Suprapubic skin (tissue), 4 donors: ENCODE results near the gene GSN. TPM values are rescaled to one million over a fixed set of nuclear protein-coding genes. Genes with fewer than 3 reads are reported as not detected.

ENCODE experiments used
- DNase-seq, 2 donors: peaks; one replicate each; pipeline ENCODE4 v3.0.0-alpha.2; 2019; ENCODE audit warnings: low spot score in 2 of 2
- H3K27ac ChIP-seq: fragments of 200-600 bp; sonication (generic); one replicate; pipeline ENCODE4 v1.5.1; 2019
- H3K27me3 ChIP-seq: fragments of 200-600 bp; sonication (generic); one replicate; pipeline ENCODE4 v1.5.1; 2019
- H3K36me3 ChIP-seq: fragments of 200-600 bp; sonication (generic); one replicate; pipeline ENCODE4 v1.5.1; 2019
- H3K4me1 ChIP-seq: fragments of 200-600 bp; sonication (generic); one replicate; pipeline ENCODE4 v1.5.1; 2019
- H3K4me3 ChIP-seq: fragments of 200-600 bp; sonication (generic); one replicate; pipeline ENCODE4 v1.5.1; 2019; ENCODE audit warnings: mild to moderate bottlenecking
- H3K9me3 ChIP-seq: fragments of 200-600 bp; sonication (generic); one replicate; pipeline ENCODE4 v1.5.1; 2019
- CTCF ChIP-seq, 2 donors: fragments of 200-600 bp in 1 of 2; fragments of 450-650 bp in 1 of 2; sonication (generic) in 1 of 2; IDR thresholded peaks; one replicate each; pipeline ENCODE4 v1.5.1; 2016 to 2019; ENCODE audit warnings: antibody characterized with exemption in 2 of 2, mild to moderate bottlenecking in 1 of 2, moderate library complexity in 1 of 2
- EP300 ChIP-seq: sonication (generic); formaldehyde crosslinking; IDR thresholded peaks from one replicate; pipeline ENCODE4 v1.6.1; 2017; ENCODE audit warnings: antibody characterized with exemption
- POLR2A ChIP-seq, 2 donors: fragments of 450-650 bp; IDR thresholded peaks; one replicate each; pipeline ENCODE4 v1.6.1; 2017; ENCODE audit warnings: antibody characterized with exemption in 2 of 2, mild to moderate bottlenecking in 2 of 2, moderate library complexity in 2 of 2
- POLR2AphosphoS5 ChIP-seq, 3 donors: sonication (generic); formaldehyde crosslinking; IDR thresholded peaks; one replicate each; pipeline ENCODE4 v1.6.1; 2017; ENCODE audit warnings: antibody characterized with exemption in 3 of 3
- WGBS: methylation state at CpG from one replicate; pipeline ENCODE4 v1.1.5; 2018; 5-methylcytosine and 5-hydroxymethylcytosine counted together
- total RNA-seq, 4 donors: library from RNA; depleted of rRNA; stranded (reverse); fragments of >200 nt; gene quantifications; one replicate each; pipeline ENCODE4 v1.1.0, GENCODE V29; 2016

GSN gene
- total RNA-seq, 4 donors from 2014 or later, result 681 to 944 (median 771) TPM

- H3K27me3 ChIP-seq, result no peaks in the 10 kb centered on the region
- H3K36me3 ChIP-seq, result peaks cover 38% of the 10 kb centered on the region
- peaks cover 97% of the 10 kb centered on the region for H3K4me1 ChIP-seq
- peak; percentile 43 to 50 for DNase-seq
- WGBS, result 41% methylated on average over 9 of the region's 13 CpGs
- TF ChIP-seq POLR2A (IDR thresholded peaks at IDR 0.05), result no peak
- peak overlapping the region; percentile 81 for H3K27ac ChIP-seq
- H3K4me3 ChIP-seq, result peak overlapping the region; percentile 62
- no peaks in the 10 kb centered on the region for H3K9me3 ChIP-seq
Observed at GRCh38 chr9:121300283-121301119, 32.5 kb downstream of the GSN start.

- DNase-seq, result peak; percentile 57 to 62
- Histone ChIP-seq H3K27me3 (no peaks in the 10 kb centered on the region), H3K36me3 (peaks cover 46% of the 10 kb centered on the region), H3K9me3 (no peaks in the 10 kb centered on the region), H3K4me1 (peaks cover 89% of the 10 kb centered on the region), H3K27ac (peak overlapping the region; percentile 12), H3K4me3 (peak overlapping the region; percentile 62)
- TF ChIP-seq POLR2A (IDR thresholded peaks at IDR 0.05), result no peak
- TF ChIP-seq POLR2AphosphoS5 (IDR thresholded peaks at IDR 0.05), result no peak
- TF ChIP-seq EP300, result no peak
- TF ChIP-seq CTCF (IDR thresholded peaks at IDR 0.05), result no peak
- 77% methylated on average over 11 of the region's 11 CpGs for WGBS
Observed at GRCh38 chr9:121301881-121302286, 33.9 kb downstream of the GSN start.

- Histone ChIP-seq H3K4me1 (peaks cover 86% of the 10 kb centered on the region), H3K4me3 (peak overlapping the region; percentile 62), H3K27me3 (no peaks in the 10 kb centered on the region), H3K27ac (peak overlapping the region; percentile 12), H3K9me3 (no peaks in the 10 kb centered on the region), H3K36me3 (peaks cover 51% of the 10 kb centered on the region)
- no peak for TF ChIP-seq CTCF (IDR thresholded peaks at IDR 0.05)
- no peak for TF ChIP-seq POLR2A (IDR thresholded peaks at IDR 0.05)
- no peak for TF ChIP-seq EP300
- no peak for TF ChIP-seq POLR2AphosphoS5 (IDR thresholded peaks at IDR 0.05)
- peak; percentile 32 to 61 for DNase-seq
- WGBS, result 91% methylated on average over 5 of the region's 5 CpGs
Observed at GRCh38 chr9:121302341-121302740, 34.4 kb downstream of the GSN start.

GRCh38 chr9:121302786-121303185, 34.8 kb downstream of the GSN start:
- Histone ChIP-seq H3K27me3 (no peaks in the 10 kb centered on the region), H3K9me3 (no peaks in the 10 kb centered on the region), H3K27ac (peak overlapping the region; percentile 22), H3K4me1 (peaks cover 85% of the 10 kb centered on the region), H3K36me3 (peaks cover 55% of the 10 kb centered on the region), H3K4me3 (peak overlapping the region; percentile 62)
- TF ChIP-seq POLR2AphosphoS5 (IDR thresholded peaks at IDR 0.05) (no peak), POLR2A (IDR thresholded peaks at IDR 0.05) (no peak), EP300 (no peak), CTCF (IDR thresholded peaks at IDR 0.05) (no peak)
- peak; percentile 59 to 65 for DNase-seq
- WGBS, result 92% methylated on average over 6 of the region's 13 CpGs

- peaks cover 65% of the 10 kb centered on the region for H3K36me3 ChIP-seq
- peak; percentile 61 to 64 for DNase-seq
- H3K27me3 ChIP-seq, result no peaks in the 10 kb centered on the region
- H3K27ac ChIP-seq, result peak overlapping the region; percentile 22
- H3K4me1 ChIP-seq, result peaks cover 76% of the 10 kb centered on the region
- 75% methylated on average over 3 of the region's 3 CpGs for WGBS
- H3K4me3 ChIP-seq, result peak overlapping the region; percentile 62
- no peak for TF ChIP-seq POLR2AphosphoS5 (IDR thresholded peaks at IDR 0.05)
- no peak for TF ChIP-seq EP300
- no peak for TF ChIP-seq POLR2A (IDR thresholded peaks at IDR 0.05)
- no peak for TF ChIP-seq CTCF (IDR thresholded peaks at IDR 0.05)
- no peaks in the 10 kb centered on the region for H3K9me3 ChIP-seq
Observed at GRCh38 chr9:121303456-121304451, 35.8 kb downstream of the GSN start.
